Effector memory CD8-positive, alpha-beta T cell (primary cell): ENCODE measurements around the gene EFCAB3.
"Not testable (repeated sequence)": the region's sequence is repeated elsewhere in the genome, so short reads cannot be mapped to it uniquely, and the experiment has no call there.

Experiments
- ATAC-seq: fragments of 150-1000 bp; cut with Tn5 transposase; replicated peaks from 2 replicates; pipeline ENCODE4 v1.10.0; 2021; ENCODE audit warnings: mild to moderate bottlenecking, moderate library complexity
- DNase-seq, 3 experiments: peaks; one replicate each; pipeline ENCODE4 v3.0.0; 2021
- H3K27ac Mint-ChIP-seq, 2 donors: one replicate each; pipeline ENCODE4 v1.8.0; 2022; ENCODE audit warnings: mild to moderate bottlenecking in 2 of 2, mixed read lengths in 2 of 2, moderate library complexity in 2 of 2
- H3K27me3 Mint-ChIP-seq, 2 donors: one replicate each; pipeline ENCODE4 v1.8.0; 2022; ENCODE audit warnings: mixed read lengths in 2 of 2
- H3K36me3 Mint-ChIP-seq: one replicate; pipeline ENCODE4 v1.8.0; 2022; ENCODE audit warnings: mild to moderate bottlenecking, moderate library complexity, mixed read lengths; ENCODE audit not compliant: insufficient read depth
- H3K4me1 Mint-ChIP-seq, 2 donors: one replicate each; pipeline ENCODE4 v1.8.0; 2022; ENCODE audit warnings: low read depth in 2 of 2, mixed read lengths in 2 of 2
- H3K4me3 Mint-ChIP-seq, 2 donors: one replicate each; pipeline ENCODE4 v1.8.0; 2022; ENCODE audit warnings: mild to moderate bottlenecking in 2 of 2, mixed read lengths in 2 of 2, moderate library complexity in 2 of 2
- H3K9me3 Mint-ChIP-seq, 2 donors: one replicate each; pipeline ENCODE4 v1.8.0; 2022; ENCODE audit warnings: mixed read lengths in 2 of 2
- total RNA-seq, 9 experiments: gene quantifications; one replicate each; lab custom pipeline; 2026; lab: John Stamatoyannopoulos, UW

The EFCAB3 gene
- 0 reads per million in 9 experiments for total RNA-seq

GRCh38 chr17:62380253-62380652 lies at the start of gene EFCAB3:
TSS of gene EFCAB3 (plus strand) at chr17:62380553. CDS start at chr17:62382980, 2,427 bp downstream.
- DNase-seq: no peak
- Mint-ChIP-seq H3K9me3 (no peaks in the 10 kb centered on the region), H3K4me1 (no peaks in the 10 kb centered on the region), H3K27me3 (peaks cover 12 to 46% of the 10 kb centered on the region in 2 donors), H3K36me3 (no peaks in the 10 kb centered on the region), H3K4me3 (no peak within 1 kb of the TSS), H3K27ac (no peak within 1 kb of the TSS)
- ATAC-seq: no peak

- H3K4me3 Mint-ChIP-seq: no peak overlapping the region
- H3K27ac Mint-ChIP-seq: no peak overlapping the region
- DNase-seq (no peak), ATAC-seq (no peak)
- no peaks in the 10 kb centered on the region for H3K4me1 Mint-ChIP-seq
- H3K36me3 Mint-ChIP-seq: no peaks in the 10 kb centered on the region
- peaks cover 0 to 8% of the 10 kb centered on the region in 2 donors for H3K9me3 Mint-ChIP-seq
- H3K27me3 Mint-ChIP-seq: peaks cover 20 to 25% of the 10 kb centered on the region in 2 donors
Observed at GRCh38 chr17:62336527-62336926, 43.8 kb upstream of the EFCAB3 start.

GRCh38 chr17:62343764-62344270 lies 36.5 kb upstream of the EFCAB3 start:
- H3K36me3 Mint-ChIP-seq: peaks cover 3% of the 10 kb centered on the region
- DNase-seq: no peak
- H3K27me3 Mint-ChIP-seq: peaks cover 36 to 45% of the 10 kb centered on the region in 2 donors
- no peaks in the 10 kb centered on the region for H3K4me1 Mint-ChIP-seq
- ATAC-seq: no peak
- no peaks in the 10 kb centered on the region for H3K9me3 Mint-ChIP-seq
- no peak overlapping the region for H3K4me3 Mint-ChIP-seq
- no peak overlapping the region for H3K27ac Mint-ChIP-seq

- H3K36me3 Mint-ChIP-seq: no peaks in the 10 kb centered on the region
- H3K4me1 Mint-ChIP-seq: no peaks in the 10 kb centered on the region
- no peaks in the 10 kb centered on the region for H3K9me3 Mint-ChIP-seq
- ATAC-seq (no peak), DNase-seq (no peak)
- no peak overlapping the region for H3K27ac Mint-ChIP-seq
- H3K27me3 Mint-ChIP-seq: peaks cover 44 to 70% of the 10 kb centered on the region in 2 donors
- no peak overlapping the region for H3K4me3 Mint-ChIP-seq
Observed at GRCh38 chr17:62351176-62351575, 29.2 kb upstream of the EFCAB3 start.

- Mint-ChIP-seq H3K9me3 (no peaks in the 10 kb centered on the region), H3K36me3 (no peaks in the 10 kb centered on the region), H3K4me3 (no peak overlapping the region), H3K4me1 (no peaks in the 10 kb centered on the region), H3K27me3 (no peaks in the 10 kb centered on the region), H3K27ac (no peak overlapping the region)
- DNase-seq: no peak
- ATAC-seq: no peak
Observed at GRCh38 chr17:62366191-62366590, 14.2 kb upstream of the EFCAB3 start.

GRCh38 chr17:62381561-62381960 lies 1.2 kb downstream of the EFCAB3 start:
- Mint-ChIP-seq H3K27me3 (peaks cover 14 to 35% of the 10 kb centered on the region in 2 donors), H3K4me3 (no peak overlapping the region), H3K9me3 (no peaks in the 10 kb centered on the region), H3K27ac (no peak overlapping the region), H3K4me1 (no peaks in the 10 kb centered on the region), H3K36me3 (no peaks in the 10 kb centered on the region)
- DNase-seq (no peak), ATAC-seq (no peak)

- DNase-seq: no peak
- peaks cover 0 to 1% of the 10 kb centered on the region in 2 donors for H3K4me1 Mint-ChIP-seq
- H3K9me3 Mint-ChIP-seq: no peaks in the 10 kb centered on the region
- H3K36me3 Mint-ChIP-seq: peaks cover under 1% of the 10 kb centered on the region
- H3K4me3 Mint-ChIP-seq: no peak overlapping the region
- no peak for ATAC-seq
- H3K27ac Mint-ChIP-seq: no peak overlapping the region
- peaks cover 36 to 41% of the 10 kb centered on the region in 2 donors for H3K27me3 Mint-ChIP-seq
Observed at GRCh38 chr17:62388856-62389255, 8.5 kb downstream of the EFCAB3 start.

- peaks cover 0 to 1% of the 10 kb centered on the region in 2 donors for H3K4me1 Mint-ChIP-seq
- no peak overlapping the region for H3K4me3 Mint-ChIP-seq
- no peaks in the 10 kb centered on the region for H3K9me3 Mint-ChIP-seq
- H3K36me3 Mint-ChIP-seq: peaks cover 4% of the 10 kb centered on the region
- DNase-seq (no peak), ATAC-seq (no peak)
- peaks cover 37 to 45% of the 10 kb centered on the region in 2 donors for H3K27me3 Mint-ChIP-seq
- H3K27ac Mint-ChIP-seq: no peak overlapping the region
Observed at GRCh38 chr17:62392908-62393307, 12.6 kb downstream of the EFCAB3 start.

- Mint-ChIP-seq H3K27me3 (peaks cover 42 to 49% of the 10 kb centered on the region in 2 donors), H3K36me3 (peaks cover 2% of the 10 kb centered on the region)
Observed at GRCh38 chr17:62398891-62399290, 18.5 kb downstream of the EFCAB3 start.

GRCh38 chr17:62405451-62405850 lies 25.1 kb downstream of the EFCAB3 start:
- DNase-seq (no peak), ATAC-seq (no peak)
- Mint-ChIP-seq H3K36me3 (no peaks in the 10 kb centered on the region), H3K27me3 (peaks cover 31 to 55% of the 10 kb centered on the region in 2 donors), H3K4me3 (no peak overlapping the region), H3K4me1 (no peaks in the 10 kb centered on the region), H3K9me3 (no peaks in the 10 kb centered on the region), H3K27ac (no peak overlapping the region)

More at GRCh38 chr17:62398891-62399290, 18.5 kb downstream of the EFCAB3 start:
- DNase-seq (no peak), ATAC-seq (no peak)
- no peak overlapping the region for H3K4me3 Mint-ChIP-seq
- no peak overlapping the region for H3K27ac Mint-ChIP-seq
- no peaks in the 10 kb centered on the region for H3K9me3 Mint-ChIP-seq
- H3K4me1 Mint-ChIP-seq: no peaks in the 10 kb centered on the region

- H3K36me3 Mint-ChIP-seq, H3K4me1 Mint-ChIP-seq, H3K9me3 Mint-ChIP-seq, H3K4me3 Mint-ChIP-seq, H3K27ac Mint-ChIP-seq, DNase-seq, ATAC-seq: not testable (repeated sequence)
- peaks cover 26 to 32% of the 10 kb centered on the region in 2 donors for H3K27me3 Mint-ChIP-seq
Observed at GRCh38 chr17:62413090-62413489, 32.7 kb downstream of the EFCAB3 start.

GRCh38 chr17:62423647-62424461 lies 43.5 kb downstream of the EFCAB3 start, which contains the start of gene METTL2A:
TSS of gene METTL2A (plus strand) at chr17:62423897. CDS start at chr17:62423903, 6 bp downstream.
- ATAC-seq (peak; percentile 93), DNase-seq (peak; percentile 72 to 73 (median 73))
- not testable (repeated sequence) for H3K27me3 Mint-ChIP-seq, H3K9me3 Mint-ChIP-seq
- Mint-ChIP-seq H3K4me1 (peaks cover 15 to 18% of the 10 kb centered on the region in 2 donors), H3K4me3 (peak within 1 kb of the TSS; percentile 97 to 98), H3K36me3 (peaks cover 25% of the 10 kb centered on the region), H3K27ac (peak within 1 kb of the TSS; percentile 92 to 94)

- not testable (repeated sequence) for DNase-seq, H3K4me3 Mint-ChIP-seq, ATAC-seq, H3K27me3 Mint-ChIP-seq, H3K27ac Mint-ChIP-seq, H3K9me3 Mint-ChIP-seq
- Mint-ChIP-seq H3K36me3 (peaks cover 40% of the 10 kb centered on the region), H3K4me1 (peaks cover 15 to 18% of the 10 kb centered on the region in 2 donors)
Observed at GRCh38 chr17:62426214-62426613, 45.9 kb downstream of the EFCAB3 start.

- not testable (repeated sequence) for ATAC-seq, H3K9me3 Mint-ChIP-seq, H3K27ac Mint-ChIP-seq, DNase-seq, H3K27me3 Mint-ChIP-seq, H3K4me3 Mint-ChIP-seq, H3K4me1 Mint-ChIP-seq
- peaks cover 53% of the 10 kb centered on the region for H3K36me3 Mint-ChIP-seq
Observed at GRCh38 chr17:62435251-62435650, 54.9 kb downstream of the EFCAB3 start.
